H1 (cell line): ENCODE measurements around the gene PCIF1. TPM values are rescaled to one million over a fixed set of nuclear protein-coding genes. Genes with fewer than 3 reads are reported as not detected.

ENCODE experiments used
- CBX5 ChIP-seq: fragments of 300-800, 300-1000 bp; sonication (generic); IDR thresholded peaks from 2 replicates; pipeline ENCODE4 v1.7.1; 2016; ENCODE audit warnings: antibody characterized with exemption, low read length, low read depth
- CHD7 ChIP-seq: fragments of 300-600 bp; sonication (generic); IDR thresholded peaks from 2 replicates; pipeline ENCODE4 v1.7.1; 2012; ENCODE audit warnings: low read length, moderate library complexity, mild to moderate bottlenecking, inconsistent platforms; ENCODE audit not compliant: insufficient replicate concordance
- EGR1 ChIP-seq: IDR thresholded peaks from 2 replicates; pipeline ENCODE4 v1.6.1; 2011; ENCODE audit warnings: low read depth, low read length, borderline replicate concordance
- EP300 ChIP-seq, 2 experiments: IDR thresholded peaks; 1 replicate in 1 of 2; 2 replicates in 1 of 2; pipeline ENCODE4 v1.6.1; 2011 to 2012; ENCODE audit warnings: low read depth in 2 of 2, low read length in 2 of 2, mild to moderate bottlenecking in 2 of 2, borderline replicate concordance in 1 of 2, inconsistent platforms in 1 of 2, moderate library complexity in 1 of 2
- EZH2 ChIP-seq: fragments of 200-600 bp; sonication (generic); IDR thresholded peaks from 2 replicates; pipeline ENCODE4 v1.7.1; 2012; ENCODE audit warnings: low read depth, mild to moderate bottlenecking, moderate library complexity, low read length, inconsistent platforms; ENCODE audit not compliant: severe bottlenecking
- JUN ChIP-seq: IDR thresholded peaks from 2 replicates; pipeline ENCODE4 v1.6.1; 2011; ENCODE audit warnings: low read depth, mild to moderate bottlenecking, improper control_type of control experiment, low read length
- RAD21 ChIP-seq, 2 experiments: IDR thresholded peaks in 1 of 2; conservative IDR thresholded peaks in 1 of 2; 2 replicates each; pipeline ENCODE4 v1.6.1; 2011; ENCODE audit warnings: low read depth in 2 of 2, low read length in 2 of 2, improper control_type of control experiment in 1 of 2, inconsistent platforms in 1 of 2, mild to moderate bottlenecking in 1 of 2, moderate library complexity in 1 of 2
- SP4 ChIP-seq: IDR thresholded peaks from 2 replicates; pipeline ENCODE4 v1.6.1; 2012; ENCODE audit warnings: low read length, inconsistent platforms
- TAF7 ChIP-seq: optimal IDR thresholded peaks from 2 replicates; pipeline ENCODE3; 2011; ENCODE audit warnings: low read depth, mild to moderate bottlenecking, inconsistent platforms, low read length, moderate library complexity, borderline replicate concordance
- polyA plus RNA-seq, 7 experiments: library from polyadenylated mRNA; depleted of rRNA in 3 of 7; stranded (reverse) in 5 of 7; unstranded in 2 of 7; fragments of >200 nt in 5 of 7; fragments of 200-250 nt in 2 of 7; gene quantifications; 1 replicate in 5 of 7; 2 replicates in 1 of 7; 4 replicates in 1 of 7; pipeline versions ENCODE4 v1.2.1 to v1.2.3, GENCODE V29; 2011 to 2013; ENCODE audit warnings: missing spikeins in 2 of 7, mixed read lengths in 2 of 7
- total RNA-seq: library from RNA; stranded (reverse); fragmentation: NEBNext Ultra II Directional; extraction: Animal tissue kit (Norgen Biotek cat#: 25700); gene quantifications from 2 replicates; pipeline ENCODE4 v1.2.1, GENCODE V29; 2021

Gene PCIF1
- total and polyA plus RNA-seq, 2 of the 8 experiments (the other 6 are each of a cell fraction or from before 2014, with no cell fraction given), result 30.3 to 30.6 TPM

GRCh38 chr20:45971675-45972499 is 37.4 kb downstream of the PCIF1 start, which contains the start of gene ZNF335 (continued):
- TF ChIP-seq EGR1, result peak; percentile 96
- peak; percentile 67 for TF ChIP-seq JUN
- TF ChIP-seq SP4, result peak; percentile 100
- peak in 1 of 2 experiments; percentile 99; a peak in 2 of 3 replicates for TF ChIP-seq EP300 (IDR thresholded peaks at IDR 0.05; ENCODE audit: borderline replicate concordance in 1 of 2, low read depth in 2 of 2, low read length in 2 of 2)
- no peak for TF ChIP-seq RAD21 (IDR thresholded peaks at IDR 0.05 in 1 of 2, conservative IDR thresholded peaks at IDR 0.05 in 1 of 2; ENCODE audit: low read depth in 2 of 2, low read length in 2 of 2)
- TF ChIP-seq TAF7, result peak; percentile 65
- TF ChIP-seq EZH2, result no peak
- TF ChIP-seq CBX5, result no peak
- TF ChIP-seq CHD7, result no peak
